DOHH2 (cell line): ENCODE results near the gene AUTS2.

ENCODE experiments used
- CTCF ChIP-seq: fragments of 200-600 bp; sonication (generic); IDR thresholded peaks from one replicate; pipeline ENCODE4 v1.5.1; 2014; ENCODE audit warnings: antibody characterized with exemption, mild to moderate bottlenecking, low read depth, low read length; ENCODE audit not compliant: poor library complexity, severe bottlenecking
- EZH2phosphoT487 ChIP-seq: fragments of 200-600 bp; sonication (generic); IDR thresholded peaks from 2 replicates; pipeline ENCODE4 v1.6.1; 2017; ENCODE audit warnings: borderline replicate concordance, mild to moderate bottlenecking, antibody characterized with exemption, low read length, moderate library complexity, mixed read lengths

GRCh38 chr7:69840248-69840647 lies 242.0 kb downstream of the AUTS2 start:
- TF ChIP-seq CTCF (no peak), EZH2phosphoT487 (no peak)
